Activated effector memory CD4-positive, alpha-beta T cell treated with anti-CD3 and anti-CD28 coated beads, Interleukin-2, amount 50 U/mL, for 16 hours (primary cell): ENCODE results near the gene GALM.
"Not testable (repeated sequence)": the region's sequence is repeated elsewhere in the genome, so short reads cannot be mapped to it uniquely, and the experiment has no call there.

Experiments used
- DNase-seq: peaks from one replicate; pipeline ENCODE4 v3.0.0-alpha.2; 2020

GALM gene

GRCh38 chr2:38743672-38744398 lies 77.9 kb downstream of the GALM start:
- no peak for DNase-seq

GRCh38 chr2:38744399-38744780 lies 78.5 kb downstream of the GALM start:
- no peak for DNase-seq

GRCh38 chr2:38745267-38745666 lies 79.4 kb downstream of the GALM start:
- DNase-seq = no peak

- no peak for DNase-seq
Measured at GRCh38 chr2:38747007-38747424, 81.1 kb downstream of the GALM start.

- DNase-seq = no peak
Measured at GRCh38 chr2:38747819-38748218, 81.9 kb downstream of the GALM start.

GRCh38 chr2:38748391-38748790 lies 82.5 kb downstream of the GALM start:
- DNase-seq = no peak

GRCh38 chr2:38748943-38749804 lies 83.3 kb downstream of the GALM start:
- DNase-seq = no peak

GRCh38 chr2:38750011-38750890 lies 84.3 kb downstream of the GALM start:
- peak; percentile 85 for DNase-seq

GRCh38 chr2:38750891-38751595 lies 85.1 kb downstream of the GALM start, which contains the start of gene SRSF7:
TSS of gene SRSF7 (minus strand) at chr2:38751361. CDS start at chr2:38751256, 105 bp downstream.
- DNase-seq = peak; percentile 99

GRCh38 chr2:38751596-38752410 lies 85.9 kb downstream of the GALM start:
- no peak for DNase-seq

GRCh38 chr2:38754049-38754448 lies 88.1 kb downstream of the GALM start:
- no peak for DNase-seq

GRCh38 chr2:38754506-38754905 lies 88.6 kb downstream of the GALM start:
- no peak for DNase-seq

- not testable (repeated sequence) for DNase-seq
Measured at GRCh38 chr2:38755891-38756290, 90.0 kb downstream of the GALM start.

- DNase-seq = no peak
Measured at GRCh38 chr2:38763228-38763627, 97.3 kb downstream of the GALM start.

GRCh38 chr2:38763728-38764127 lies 97.8 kb downstream of the GALM start:
- no peak for DNase-seq

- no peak for DNase-seq
Measured at GRCh38 chr2:38765149-38765548, 99.2 kb downstream of the GALM start.

- DNase-seq = no peak
Measured at GRCh38 chr2:38765551-38765950, 99.6 kb downstream of the GALM start.

- no peak for DNase-seq
Measured at GRCh38 chr2:38771632-38772031, 105.7 kb downstream of the GALM start.

GRCh38 chr2:38775097-38775920 lies 109.4 kb downstream of the GALM start:
- DNase-seq = no peak

- DNase-seq = no peak
Measured at GRCh38 chr2:38775921-38776225, 110.0 kb downstream of the GALM start.

GRCh38 chr2:38776531-38776930 lies 110.6 kb downstream of the GALM start:
- no peak for DNase-seq
